COLO829 (cell line): ENCODE measurements around the gene CMYA5.
"Not testable (repeated sequence)": the region's sequence is repeated elsewhere in the genome, so short reads cannot be mapped to it uniquely, and the experiment has no call there.

Source experiments
- DNase-seq: peaks from one replicate; pipeline ENCODE4 v3.0.0; 2012; ENCODE audit warnings: low spot score

Gene CMYA5

DNA sequence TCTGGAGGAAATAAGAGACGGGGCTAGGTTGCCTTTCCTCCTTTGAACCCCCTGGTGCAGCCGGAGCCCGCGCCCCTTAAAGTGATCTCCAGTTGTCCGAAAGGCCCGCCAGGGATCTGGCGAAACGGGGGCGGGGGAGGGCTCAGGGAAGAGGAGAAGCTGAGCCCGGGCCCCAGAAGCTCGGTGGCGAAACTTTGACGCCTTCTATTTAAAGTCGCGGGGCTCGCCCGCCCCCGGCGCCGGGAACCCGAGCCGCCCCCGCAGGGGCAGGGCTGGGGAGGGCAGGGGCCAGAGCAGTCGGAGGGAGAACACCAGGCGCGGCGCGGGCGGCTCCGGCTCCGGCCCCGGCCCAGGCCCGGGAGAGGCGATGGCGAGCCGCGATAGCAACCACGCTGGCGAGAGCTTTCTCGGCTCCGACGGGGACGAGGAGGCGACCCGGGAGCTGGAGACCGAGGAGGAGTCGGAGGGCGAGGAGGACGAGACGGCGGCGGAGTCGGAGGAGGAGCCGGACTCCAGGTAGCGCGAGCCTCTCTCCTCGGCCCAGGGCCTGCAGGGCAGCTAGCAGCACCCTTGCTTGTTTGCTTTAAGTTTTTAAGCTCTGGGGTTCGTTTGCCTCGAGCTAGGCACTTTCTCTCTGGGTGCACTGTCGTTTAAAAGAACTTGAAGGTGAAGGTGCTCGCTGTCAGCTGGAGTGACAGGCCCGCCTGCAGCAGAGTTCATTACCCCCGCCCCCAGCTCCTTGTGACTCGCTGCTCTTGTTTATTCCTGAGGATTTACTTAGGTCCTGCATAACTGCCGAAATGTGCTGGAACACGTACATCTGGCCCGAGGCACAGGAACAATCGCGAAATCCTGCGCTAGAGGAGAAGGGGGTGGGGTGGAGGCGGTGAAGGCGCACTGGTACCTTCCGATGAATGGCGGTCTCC, at the start of gene CMYA5:
Gene CMYA5 (plus strand): TSS at position 296 of the 926 bp plus-strand sequence. CDS start 72 bp downstream, at position 368.
- DNase-seq: no peak

DNA sequence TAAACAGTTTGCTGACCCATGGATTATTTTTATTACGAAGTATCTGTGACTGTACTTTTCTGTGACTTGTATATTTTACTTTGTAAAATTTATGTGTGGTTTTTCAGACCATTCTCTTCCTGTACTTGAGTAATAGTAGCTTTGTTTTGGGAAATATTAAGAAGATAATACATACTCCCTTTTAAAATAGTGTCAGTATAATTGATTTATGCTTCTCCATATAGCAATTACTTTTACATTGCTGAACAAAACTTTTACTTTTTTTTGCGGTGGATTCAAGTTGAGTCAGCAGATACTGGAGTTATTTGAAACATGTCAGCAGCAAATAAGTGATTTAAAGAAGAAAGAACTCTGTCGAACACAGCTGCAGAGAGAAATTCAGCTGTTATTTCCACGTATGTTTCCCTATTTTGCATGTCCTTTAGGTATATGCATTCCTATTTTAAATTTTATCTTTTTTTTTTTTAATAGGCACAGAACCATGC, 49.0 kb upstream of the CMYA5 start:
- no peak for DNase-seq

DNA sequence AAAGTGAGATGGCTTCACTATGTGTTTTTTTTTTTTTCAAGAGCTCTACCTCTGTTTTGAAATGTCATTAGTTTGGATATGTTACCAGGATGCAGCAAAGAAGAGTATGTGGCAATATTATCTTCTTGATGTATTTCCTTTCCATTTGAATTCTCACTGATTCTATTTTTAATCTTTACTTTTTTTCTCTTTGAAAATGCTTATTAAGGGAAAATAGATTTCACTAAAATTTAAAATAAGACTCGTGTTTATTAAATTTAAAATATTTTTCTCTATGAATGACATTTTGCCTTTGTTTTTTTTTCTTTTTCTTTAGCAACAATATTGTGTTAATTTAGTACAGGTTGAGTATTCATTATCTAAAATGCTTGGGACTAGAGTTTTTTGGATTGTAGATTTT, 48.2 kb upstream of the CMYA5 start:
- no peak for DNase-seq

DNA sequence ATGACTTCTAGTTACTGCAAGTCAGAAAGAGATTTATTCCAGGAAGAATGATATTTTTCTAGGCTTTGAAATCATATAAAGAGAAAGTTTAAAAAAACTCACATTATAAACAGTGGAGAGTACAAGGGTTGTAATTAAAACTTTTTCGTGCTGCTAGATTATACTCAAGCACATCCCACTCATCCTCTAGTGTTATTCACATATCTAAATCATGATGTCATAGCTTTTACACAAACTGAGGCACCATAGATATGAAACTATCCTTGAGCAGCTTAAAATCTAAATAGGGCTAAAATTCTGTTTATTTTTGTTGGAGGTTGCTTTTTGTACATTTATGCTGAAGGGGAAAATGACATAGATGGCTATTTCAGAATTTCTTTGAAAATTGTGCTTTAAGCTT, 47.4 kb upstream of the CMYA5 start:
- no peak for DNase-seq

DNA sequence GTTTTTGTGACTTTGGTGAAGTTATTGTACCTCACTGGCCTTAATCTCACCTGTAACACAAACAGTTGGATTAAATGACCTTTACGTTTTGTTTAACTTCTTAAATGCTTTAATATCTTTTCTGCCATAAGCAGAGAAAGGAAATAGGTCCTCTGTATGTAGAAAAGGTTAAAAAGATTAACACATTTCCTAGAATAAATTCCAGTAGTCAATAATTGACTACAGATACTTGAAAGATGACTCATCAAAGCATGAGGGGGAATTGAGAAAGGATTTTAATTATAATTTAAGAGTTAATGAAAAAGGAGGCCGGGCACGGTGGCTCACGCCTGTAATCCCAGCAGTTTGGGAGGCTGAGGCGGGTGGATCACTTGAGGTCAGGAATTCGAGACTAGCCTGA, 35.8 kb upstream of the CMYA5 start:
- no peak for DNase-seq

- DNase-seq: no peak
These were observed 26.4 kb upstream of the CMYA5 start for GRCh38 chr5:79663212-79663611.

- no peak for DNase-seq
These were observed 22.9 kb upstream of the CMYA5 start for GRCh38 chr5:79666758-79667157.

DNA sequence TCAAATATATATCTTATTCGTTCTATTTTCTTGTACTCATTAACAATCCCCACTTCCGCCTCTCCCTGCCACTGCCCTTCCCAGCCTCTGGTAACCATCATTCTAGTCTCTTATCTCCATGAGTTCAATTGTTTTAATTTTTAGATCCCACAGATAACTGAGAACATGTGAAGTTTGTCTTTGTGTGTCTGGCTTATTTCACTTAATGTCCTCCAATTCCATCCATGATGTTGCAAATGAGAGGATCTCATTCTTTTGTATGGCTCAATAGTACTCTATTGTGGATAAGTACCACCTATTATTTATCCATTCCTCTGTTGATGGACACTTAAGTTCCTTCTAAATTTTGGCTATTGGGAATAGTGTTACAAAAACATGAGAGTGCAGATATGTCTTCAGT, 17.2 kb upstream of the CMYA5 start:
- DNase-seq: no peak

- DNase-seq: not testable (repeated sequence)
These were observed 13.3 kb upstream of the CMYA5 start for GRCh38 chr5:79676354-79676753.

DNA sequence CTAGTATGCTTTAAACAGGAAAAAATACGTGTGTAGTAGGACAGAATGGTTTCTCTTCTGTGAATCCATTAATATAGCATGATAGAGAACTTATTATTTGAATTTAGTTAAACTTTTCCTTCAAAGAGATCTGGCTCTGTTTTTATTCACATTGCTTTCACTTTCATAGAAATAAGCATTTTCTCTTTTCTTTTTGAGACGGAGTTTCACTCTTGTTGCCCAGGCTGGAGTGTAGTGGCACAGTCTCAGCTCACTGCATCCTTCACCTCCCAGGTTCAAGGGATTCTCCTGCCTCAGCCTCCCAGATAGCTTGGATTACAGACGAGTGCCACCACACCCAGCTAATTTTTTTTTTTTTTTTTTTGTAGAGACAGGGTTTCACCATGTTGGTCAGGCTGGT, 7.5 kb upstream of the CMYA5 start:
- DNase-seq: not testable (repeated sequence)

DNA sequence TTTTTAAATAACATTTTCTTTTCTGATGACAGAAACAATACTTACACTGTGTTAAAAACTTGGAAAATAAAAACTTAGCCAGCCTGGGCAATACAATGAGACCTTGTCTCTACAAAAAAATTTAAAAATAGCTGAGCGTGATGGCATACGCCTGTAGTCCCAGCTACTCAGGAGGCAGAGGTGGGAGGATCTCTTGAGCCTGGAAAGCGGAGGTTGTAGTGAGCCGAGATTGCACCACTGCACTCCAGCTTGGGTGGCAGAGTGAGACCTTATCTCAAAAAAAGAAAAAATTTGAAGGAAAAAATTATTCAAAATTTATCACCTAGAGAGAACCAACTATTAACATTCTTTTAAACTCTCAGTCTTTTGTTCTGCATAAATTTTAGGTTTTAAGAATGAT, 4.9 kb upstream of the CMYA5 start:
- no peak for DNase-seq

DNA sequence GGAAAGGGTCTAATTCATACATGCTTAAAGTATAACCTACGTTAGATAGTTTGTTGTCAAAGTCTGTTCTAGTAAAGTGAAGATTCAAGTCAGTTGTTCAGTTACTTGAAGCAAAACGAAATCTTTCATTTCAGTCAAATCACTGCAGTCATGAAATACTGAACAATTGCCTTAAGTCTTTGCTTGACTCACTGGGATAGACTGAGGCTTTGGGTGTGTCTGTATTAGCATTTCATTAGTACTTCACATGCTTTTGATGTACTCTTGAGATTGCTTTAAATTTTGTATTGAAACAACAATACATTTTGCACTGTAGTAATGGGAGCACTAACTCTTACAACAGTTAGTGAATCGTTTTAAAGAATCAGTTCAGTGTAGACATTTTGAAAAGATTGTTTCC, 4.0 kb upstream of the CMYA5 start:
- no peak for DNase-seq

GRCh38 chr5:79686799-79687198, 2.8 kb upstream of the CMYA5 start:
- DNase-seq: no peak

DNA sequence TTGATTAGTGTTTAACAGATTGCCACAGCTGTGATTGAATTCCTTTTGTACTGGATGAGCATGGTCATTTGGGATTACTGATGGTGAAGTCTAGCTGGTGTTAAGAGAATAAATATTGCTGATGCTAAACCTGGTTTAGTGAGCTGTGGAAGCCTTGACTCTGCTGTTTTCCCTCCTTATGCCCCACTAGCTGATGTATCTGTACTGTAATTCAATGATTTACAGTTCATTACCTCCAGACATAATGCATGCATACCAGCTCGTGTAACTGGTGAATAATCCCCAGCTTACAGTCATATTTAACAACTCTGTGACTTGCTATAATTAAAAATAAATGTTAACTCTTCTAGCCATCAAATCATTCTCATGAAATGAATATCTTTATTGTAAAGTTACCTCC, 1.7 kb upstream of the CMYA5 start:
- DNase-seq: no peak

- no peak for DNase-seq
These were observed 1.4 kb downstream of the CMYA5 start for GRCh38 chr5:79691007-79691406.

DNA sequence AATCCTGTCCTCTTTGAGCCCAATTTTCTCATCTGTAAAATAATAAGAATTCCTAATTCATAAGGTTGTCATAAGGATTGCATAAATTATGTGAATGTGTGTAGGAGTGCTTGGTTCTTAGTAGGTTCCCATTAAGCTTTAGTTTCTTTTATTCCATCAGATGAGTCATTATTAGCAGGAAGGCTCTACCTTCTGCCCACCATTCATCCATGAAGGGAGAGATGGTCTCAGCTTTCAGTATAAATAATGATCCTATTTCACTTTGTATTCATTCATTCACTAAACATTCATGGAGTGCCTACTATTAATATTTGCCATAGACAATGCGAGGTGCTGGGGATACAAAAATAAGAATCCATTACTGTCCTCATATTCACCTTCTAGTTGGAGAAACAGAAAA, 3.0 kb downstream of the CMYA5 start:
- DNase-seq: peak; percentile 26

GRCh38 chr5:79694183-79694582, 4.5 kb downstream of the CMYA5 start:
- no peak for DNase-seq

GRCh38 chr5:79694652-79695051, 5.0 kb downstream of the CMYA5 start:
- no peak for DNase-seq

DNA sequence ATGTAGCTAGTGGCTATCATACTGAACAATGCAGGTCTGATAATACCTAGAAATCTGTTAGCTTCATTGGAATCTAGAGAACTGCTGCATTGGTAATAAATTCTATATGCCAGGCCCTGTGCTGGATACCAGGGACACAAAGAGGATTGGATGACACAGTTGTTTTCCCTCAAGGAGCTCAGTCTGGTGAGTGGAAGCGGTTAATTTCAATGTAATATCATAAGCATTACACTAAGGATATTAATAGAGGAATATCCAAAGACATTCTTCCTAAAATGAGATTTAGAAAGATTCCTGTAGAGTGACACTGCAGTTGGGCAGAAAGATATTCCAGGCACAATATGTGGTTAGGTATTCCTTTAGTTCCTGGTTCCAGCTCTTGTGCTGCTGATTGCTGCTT, 5.9 kb downstream of the CMYA5 start:
- DNase-seq: no peak

DNA sequence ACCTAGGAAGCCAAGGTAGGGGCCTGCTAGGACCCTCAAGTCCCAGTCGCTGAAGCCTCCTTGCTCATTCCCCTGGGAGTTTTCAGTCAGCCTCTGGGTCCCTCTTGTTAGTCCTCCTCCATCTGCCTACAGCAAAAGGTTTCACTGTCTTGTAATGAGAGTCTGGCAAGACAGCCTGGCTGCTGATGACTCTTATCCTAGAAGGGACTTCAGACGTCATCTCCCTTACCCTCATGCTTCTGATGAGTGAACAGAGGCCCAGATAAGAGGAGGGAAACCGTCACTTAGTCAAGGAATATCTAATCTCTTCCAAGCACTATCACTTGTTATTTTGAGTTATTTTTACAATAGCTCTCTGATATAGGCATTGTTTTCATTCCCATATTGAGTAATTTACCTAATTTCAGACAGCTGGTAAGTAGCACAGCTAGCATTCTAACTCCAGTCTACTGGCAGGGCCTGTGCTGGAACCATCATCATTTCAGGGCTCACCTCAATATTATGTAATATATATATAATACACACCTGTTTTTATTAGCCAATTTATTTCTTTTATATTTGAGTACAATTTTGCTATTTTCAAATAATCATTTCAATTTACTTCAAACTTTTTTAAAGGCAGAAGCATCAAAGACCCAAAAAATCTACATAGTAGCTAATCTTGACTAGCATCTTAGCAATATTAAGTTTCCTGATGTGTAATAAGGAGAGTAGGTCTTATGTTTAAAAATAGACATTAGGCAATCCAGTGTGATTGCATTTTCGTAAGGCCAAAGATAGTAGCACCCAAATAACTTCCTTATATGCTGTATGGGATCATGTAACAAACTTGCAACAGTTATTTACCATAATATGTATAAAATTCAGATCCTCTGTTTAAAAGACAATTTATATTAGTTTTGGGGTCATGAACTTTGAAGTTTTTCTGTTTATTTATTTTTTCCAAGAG, 7.9 kb downstream of the CMYA5 start:
- DNase-seq: no peak

- no peak for DNase-seq
These were observed 10.2 kb downstream of the CMYA5 start for GRCh38 chr5:79699763-79700400.
